Testis (tissue), 2 donors: ENCODE data around the gene OPRM1.

ENCODE experiments used
- CTCF ChIP-seq, 3 experiments: fragments of 450-650 bp in 2 of 3; fragments of 200-600 bp in 1 of 3; sonication (generic) in 1 of 3; IDR thresholded peaks; one replicate each; pipeline ENCODE4 v1.5.1; 2016 to 2019; ENCODE audit warnings: antibody characterized with exemption in 3 of 3, mild to moderate bottlenecking in 2 of 3, moderate library complexity in 1 of 3
- POLR2A ChIP-seq: fragments of 450-650 bp; IDR thresholded peaks from one replicate; pipeline ENCODE4 v1.6.1; 2017; ENCODE audit warnings: antibody characterized with exemption, mild to moderate bottlenecking, moderate library complexity

DNA sequence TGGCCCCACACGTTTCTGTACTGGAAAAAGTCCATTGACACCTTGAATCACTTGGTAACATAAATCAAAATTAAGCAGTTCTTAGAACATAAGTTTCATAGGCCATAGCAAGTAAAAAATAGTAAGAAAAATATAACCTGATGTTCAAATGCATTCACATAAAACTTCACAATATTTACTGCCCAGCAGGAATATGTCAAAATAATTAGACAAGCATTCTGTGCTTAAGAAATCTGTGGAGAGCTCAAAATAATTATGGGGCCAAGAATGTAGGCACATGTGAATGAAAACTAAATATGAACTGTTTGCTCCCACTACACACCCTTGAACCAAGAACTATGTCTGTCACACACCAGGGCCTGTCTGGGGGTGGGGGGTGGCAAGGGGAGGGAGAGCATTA, 246.8 kb downstream of the OPRM1 start:
- no peak for TF ChIP-seq CTCF (IDR thresholded peaks at IDR 0.05)
- TF ChIP-seq POLR2A: no peak
